CD4-positive, alpha-beta T cell treated with Interleukin-6 at 100 ng/mL for 8 hours (primary cell): Measurements from ENCODE around the gene TMEM217.
A peak's percentile ranks its signal among the peaks of the same experiment; 100 is the strongest.
"Not testable (repeated sequence)": the region's sequence is repeated elsewhere in the genome, so short reads cannot be mapped to it uniquely, and the experiment has no call there.

Experiments
- DNase-seq: peaks from one replicate; pipeline ENCODE4 v3.0.0-alpha.2; 2020; ENCODE audit warnings: mixed read lengths, low spot score

Gene TMEM217

GRCh38 chr6:37180610-37181009 is 77.3 kb downstream of the TMEM217 start:
- not testable (repeated sequence) for DNase-seq

GRCh38 chr6:37180075-37180474 is 77.9 kb downstream of the TMEM217 start:
- DNase-seq = no peak

DNA sequence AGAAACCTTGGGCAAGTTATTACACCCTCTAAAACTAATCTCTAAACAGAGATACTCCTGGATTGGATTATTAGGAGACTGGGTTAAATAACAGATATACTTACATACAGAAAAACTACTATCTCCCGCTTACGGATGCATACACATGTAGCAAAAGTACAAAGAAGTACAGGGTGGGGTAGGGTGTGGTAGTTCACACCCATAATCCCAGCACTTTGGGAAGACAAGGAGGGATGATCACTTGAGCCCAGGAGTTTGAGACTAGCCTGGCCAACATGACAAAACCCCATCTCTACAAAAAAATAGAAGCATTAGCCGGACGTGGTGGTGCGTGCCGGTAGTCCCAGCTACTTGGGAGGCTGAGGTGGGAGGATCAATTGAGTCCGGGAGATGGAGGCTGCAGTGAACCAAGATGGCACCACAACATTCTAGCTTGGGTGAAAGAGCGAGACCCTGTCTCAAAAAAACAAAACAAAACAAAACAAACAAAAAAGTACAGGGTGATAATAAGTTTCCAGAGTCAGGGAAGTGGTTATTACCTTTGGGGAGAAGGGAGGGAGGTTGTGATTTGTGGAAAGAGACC is 79.9 kb downstream of the TMEM217 start:
- DNase-seq = no peak

DNA sequence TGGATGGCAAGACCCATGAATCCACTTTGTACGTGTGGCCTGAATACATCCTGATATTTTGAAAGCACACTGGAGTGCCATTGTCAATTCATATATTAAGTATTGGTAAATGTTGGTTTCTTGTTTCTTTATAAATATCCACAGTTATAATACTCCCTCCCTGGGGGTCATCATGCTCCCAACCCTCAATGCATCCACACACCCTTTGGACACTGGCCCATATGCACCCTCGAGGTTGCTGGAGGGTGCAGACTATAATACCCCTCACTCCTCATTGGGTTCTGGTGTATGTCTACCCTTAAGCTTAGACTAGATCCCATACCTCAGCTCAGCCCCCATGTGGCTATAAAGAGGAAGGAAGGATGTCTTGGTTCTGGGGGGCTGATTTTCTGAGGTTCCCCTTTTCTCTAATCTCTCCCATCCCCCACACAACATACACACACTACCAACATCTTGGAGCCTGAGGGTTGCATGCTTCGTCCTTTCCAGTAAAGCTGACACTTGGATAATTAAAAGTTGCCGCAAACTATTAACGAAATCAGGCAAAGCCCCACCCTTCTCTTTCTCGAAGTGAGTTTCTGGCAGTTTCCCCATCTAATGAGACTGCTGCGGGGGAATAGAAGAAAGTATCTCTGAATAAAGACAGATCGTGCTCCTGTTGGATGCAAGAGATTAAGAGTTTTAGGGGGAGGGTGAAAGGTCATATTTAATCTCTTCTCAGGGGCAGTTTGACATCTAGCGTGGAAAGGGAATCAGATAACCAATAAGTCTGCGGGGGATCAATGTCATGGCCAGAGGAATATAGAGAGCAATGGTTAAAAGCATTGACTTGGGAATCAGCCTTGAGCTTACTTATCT is 80.6 kb downstream of the TMEM217 start:
- no peak for DNase-seq

GRCh38 chr6:37176268-37177076 is 81.5 kb downstream of the TMEM217 start:
- no peak for DNase-seq

- DNase-seq = peak; percentile 6
Observed at GRCh38 chr6:37175332-37176267, 82.3 kb downstream of the TMEM217 start.

DNA sequence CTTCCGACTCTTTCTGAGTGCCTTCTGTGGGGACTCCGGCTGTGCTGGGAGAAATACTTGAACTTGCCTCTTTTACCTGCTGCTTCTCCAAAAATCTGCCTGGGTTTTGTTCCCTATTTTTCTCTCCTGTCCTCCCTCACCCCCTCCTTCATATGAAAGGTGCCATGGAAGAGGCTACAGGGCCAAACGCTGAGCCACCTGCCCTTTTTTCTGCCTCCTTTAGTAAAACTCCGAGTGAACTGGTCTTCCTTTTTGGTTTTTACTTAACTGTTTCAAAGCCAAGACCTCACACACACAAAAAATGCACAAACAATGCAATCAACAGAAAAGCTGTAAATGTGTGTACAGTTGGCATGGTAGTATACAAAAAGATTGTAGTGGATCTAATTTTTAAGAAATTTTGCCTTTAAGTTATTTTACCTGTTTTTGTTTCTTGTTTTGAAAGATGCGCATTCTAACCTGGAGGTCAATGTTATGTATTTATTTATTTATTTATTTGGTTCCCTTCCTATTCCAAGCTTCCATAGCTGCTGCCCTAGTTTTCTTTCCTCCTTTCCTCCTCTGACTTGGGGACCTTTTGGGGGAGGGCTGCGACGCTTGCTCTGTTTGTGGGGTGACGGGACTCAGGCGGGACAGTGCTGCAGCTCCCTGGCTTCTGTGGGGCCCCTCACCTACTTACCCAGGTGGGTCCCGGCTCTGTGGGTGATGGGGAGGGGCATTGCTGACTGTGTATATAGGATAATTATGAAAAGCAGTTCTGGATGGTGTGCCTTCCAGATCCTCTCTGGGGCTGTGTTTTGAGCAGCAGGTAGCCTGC is 83.2 kb downstream of the TMEM217 start:
- no peak for DNase-seq

DNA sequence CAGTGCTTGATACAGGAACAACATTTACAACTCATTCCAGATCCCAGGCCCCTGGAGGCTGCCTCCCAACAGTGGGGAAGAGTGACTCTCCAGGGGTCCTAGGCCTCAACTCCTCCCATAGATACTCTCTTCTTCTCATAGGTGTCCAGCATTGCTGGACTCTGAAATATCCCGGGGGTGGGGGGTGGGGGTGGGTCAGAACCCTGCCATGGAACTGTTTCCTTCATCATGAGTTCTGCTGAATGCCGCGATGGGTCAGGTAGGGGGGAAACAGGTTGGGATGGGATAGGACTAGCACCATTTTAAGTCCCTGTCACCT is 83.8 kb downstream of the TMEM217 start:
- no peak for DNase-seq

- DNase-seq = peak; percentile 55
Observed at GRCh38 chr6:37173493-37174195, 84.3 kb downstream of the TMEM217 start.

DNA sequence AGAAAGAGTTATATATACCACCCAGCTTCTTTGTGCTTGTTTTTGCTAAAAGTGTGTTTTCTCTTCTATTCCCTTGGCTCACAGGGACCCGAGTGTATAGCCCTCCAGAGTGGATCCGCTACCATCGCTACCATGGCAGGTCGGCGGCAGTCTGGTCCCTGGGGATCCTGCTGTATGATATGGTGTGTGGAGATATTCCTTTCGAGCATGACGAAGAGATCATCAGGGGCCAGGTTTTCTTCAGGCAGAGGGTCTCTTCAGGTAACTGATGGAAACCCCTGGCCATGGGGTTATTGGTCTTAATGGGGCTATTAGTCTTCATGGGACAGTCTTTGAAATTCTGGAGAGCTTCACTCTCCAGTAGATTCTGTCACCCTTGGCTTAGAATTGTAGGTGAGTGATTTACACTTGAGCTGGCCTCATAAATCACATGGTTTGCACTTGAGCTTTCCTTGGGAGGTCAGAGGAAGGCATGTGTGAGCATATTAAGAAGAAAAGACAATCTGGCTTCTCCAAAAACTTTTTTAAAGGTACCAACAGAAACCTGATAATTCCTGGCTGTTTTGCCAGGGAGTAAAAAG is 84.9 kb downstream of the TMEM217 start:
- no peak for DNase-seq

- DNase-seq = peak; percentile 94
Observed at GRCh38 chr6:37171970-37172812, 85.8 kb downstream of the TMEM217 start.

- peak; percentile 22 for DNase-seq
Observed at GRCh38 chr6:37171201-37171969, 86.6 kb downstream of the TMEM217 start.

GRCh38 chr6:37170273-37171200 is 87.4 kb downstream of the TMEM217 start:
- peak; percentile 27 for DNase-seq

DNA sequence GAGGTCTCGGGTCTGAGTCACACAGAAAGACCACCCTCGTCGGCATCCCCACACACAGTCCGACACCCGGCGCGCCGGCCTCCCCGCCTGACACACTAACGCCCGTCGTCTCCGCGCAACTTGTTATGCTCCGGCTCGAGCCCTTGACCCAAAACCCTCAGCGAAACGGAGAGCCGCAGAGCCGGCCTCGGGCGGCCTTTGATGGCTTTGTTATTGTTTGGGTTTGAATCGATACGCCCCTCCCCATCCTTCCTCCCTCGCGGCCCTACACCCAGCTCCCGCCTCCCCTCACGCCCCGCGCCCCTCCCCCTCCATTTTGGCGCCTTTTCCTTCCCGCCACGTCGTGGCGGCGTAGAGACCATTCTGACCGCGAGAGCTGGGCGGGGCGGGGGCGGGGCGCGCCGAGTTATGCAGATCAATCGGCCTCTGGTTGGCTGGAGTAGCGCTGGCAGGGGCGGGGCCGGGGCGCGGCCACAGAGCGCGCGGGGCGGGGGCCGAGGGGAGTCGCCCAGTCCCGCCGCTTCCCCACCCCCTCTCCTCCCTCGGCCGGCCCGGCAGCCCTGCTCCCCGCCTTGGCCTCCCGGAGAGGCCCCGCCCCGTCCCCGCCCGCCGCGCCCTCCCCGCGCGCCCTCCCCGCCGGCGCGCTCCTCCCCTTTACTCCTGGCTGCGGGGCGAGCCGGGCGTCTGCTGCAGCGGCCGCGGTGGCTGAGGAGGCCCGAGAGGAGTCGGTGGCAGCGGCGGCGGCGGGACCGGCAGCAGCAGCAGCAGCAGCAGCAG is 88.3 kb downstream of the TMEM217 start, which contains the start of gene PIM1:
Gene PIM1, plus strand, starts transcription at position 657 of the 777 bp plus-strand sequence. CDS start 424 bp downstream, outside the sequence.
- DNase-seq = peak; percentile 100

- DNase-seq = peak; percentile 25
Observed at GRCh38 chr6:37168811-37169495, 89.0 kb downstream of the TMEM217 start.
